PC-3 (cell line): ENCODE measurements around the gene SRGAP1. TPM values are rescaled to one million over a fixed set of nuclear protein-coding genes. Genes with fewer than 3 reads are reported as not detected.

ENCODE experiments used
- ATAC-seq: fragments of 200-7000 bp; cut with Tn5 transposase; 2 replicates; pipeline ENCODE4 v1.9.1; 2020; ENCODE audit warnings: mild to moderate bottlenecking, moderate library complexity
- BruUV-seq: library from RNA; stranded (reverse); fragments of 400-500 nt; replicated peaks from 2 replicates; lab custom pipeline; 2021; lab: Mats Ljungman, UMichigan
- CTCF ChIA-PET: fragments of 300-600 bp; sonication (Branson Sonifier 250); formaldehyde crosslinking; loops from one replicate; lab custom pipeline; 2022; ENCODE audit warnings: antibody characterized with exemption; lab: Charles Lee
- POLR2A ChIA-PET: fragments of 300-600 bp; sonication (Branson Sonifier 250); formaldehyde crosslinking; loops from one replicate; lab custom pipeline; 2022; ENCODE audit warnings: antibody characterized with exemption; ENCODE audit not compliant: unreplicated experiment; lab: Charles Lee
- DNase-seq: peaks from one replicate; pipeline ENCODE4 v3.0.0-alpha.2; 2015
- H2AFZ ChIP-seq: fragments of 300-600 bp; sonication (generic); 2 replicates; pipeline ENCODE4 v1.6.0; 2016; ENCODE audit warnings: antibody characterized with exemption, low read length
- H3F3A ChIP-seq: fragments of 300-600 bp; sonication (generic); one replicate; pipeline ENCODE4 v1.6.0; 2017; ENCODE audit warnings: antibody characterized with exemption, low read length, control low read depth, mild to moderate bottlenecking; ENCODE audit not compliant: unreplicated experiment
- H3K27ac ChIP-seq: fragments of 300-600 bp; sonication (generic); 2 replicates; pipeline ENCODE4 v1.5.1; 2016; ENCODE audit warnings: mild to moderate bottlenecking, low read length
- H3K27me3 ChIP-seq: fragments of 300-600 bp; sonication (generic); 2 replicates; pipeline ENCODE4 v1.6.1; 2016; ENCODE audit warnings: low read length, mixed read lengths
- H3K36me3 ChIP-seq: fragments of 300-600 bp; sonication (generic); 2 replicates; pipeline ENCODE4 v1.6.1; 2016; ENCODE audit warnings: low read depth, mixed run types, low read length, mixed read lengths
- H3K4me1 ChIP-seq: fragments of 300-600 bp; sonication (generic); 2 replicates; pipeline ENCODE4 v1.5.1; 2016; ENCODE audit warnings: low read length; ENCODE audit not compliant: insufficient read depth
- H3K4me2 ChIP-seq: fragments of 300-600 bp; sonication (generic); 2 replicates; pipeline ENCODE4 v1.6.0; 2016; ENCODE audit warnings: low read length
- H3K4me3 ChIP-seq: fragments of 300-600 bp; sonication (generic); 2 replicates; pipeline ENCODE4 v1.5.1; 2016; ENCODE audit warnings: mild to moderate bottlenecking, low read length, mixed read lengths
- H3K79me2 ChIP-seq: fragments of 300-600 bp; sonication (generic); 2 replicates; pipeline ENCODE4 v1.6.1; 2017; ENCODE audit warnings: low read length, mixed read lengths
- H3K9ac ChIP-seq: fragments of 300-600 bp; sonication (generic); 2 replicates; pipeline ENCODE4 v1.6.0; 2016; ENCODE audit warnings: mild to moderate bottlenecking, low read length
- H3K9me2 ChIP-seq: fragments of 300-600 bp; sonication (generic); replicated peaks from 2 replicates; pipeline ENCODE4 v1.6.1; 2016; ENCODE audit warnings: mixed run types, low read length, mixed read lengths
- H3K9me3 ChIP-seq: fragments of 300-600 bp; sonication (generic); 2 replicates; pipeline ENCODE4 v1.6.1; 2016; ENCODE audit warnings: low read length, mixed read lengths
- H4K20me1 ChIP-seq: fragments of 300-600 bp; sonication (generic); 2 replicates; pipeline ENCODE4 v1.6.1; 2016; ENCODE audit warnings: low read length, mixed read lengths
- CTCF ChIP-seq: fragments of 300-600 bp; sonication (generic); conservative IDR thresholded peaks from 2 replicates; pipeline ENCODE4 v1.5.1; 2017; ENCODE audit warnings: antibody characterized with exemption, low read depth, mild to moderate bottlenecking, low read length
- EZH2 ChIP-seq: fragments of 300-600 bp; sonication (generic); IDR thresholded peaks from one replicate; pipeline ENCODE4 v1.6.1; 2017; ENCODE audit warnings: antibody characterized with exemption, mild to moderate bottlenecking, low read length; ENCODE audit not compliant: unreplicated experiment
- EZH2phosphoT487 ChIP-seq: fragments of 300-600 bp; sonication (generic); IDR thresholded peaks from 2 replicates; pipeline ENCODE4 v1.6.1; 2018; ENCODE audit warnings: mild to moderate bottlenecking, antibody characterized with exemption, low read length, borderline replicate concordance
- intact Hi-C: fragments of 100-400 bp; cut with micrococcal nuclease; formaldehyde crosslinking; loops from 2 replicates; pipeline ENCODE4 v1.9.0; 2023
- total RNA-seq: library from RNA; depleted of rRNA; stranded (reverse); fragments of >200 nt; gene quantifications from 2 replicates; pipeline ENCODE4 v1.2.3, GENCODE V29; 2014

The SRGAP1 gene
- total RNA-seq, 1 experiment from 2014 or later: 11.0 TPM

GRCh38 chr12:64006211-64006825 lies 161.8 kb downstream of the SRGAP1 start:
- ATAC-seq (no peak), DNase-seq (no peak)
- Histone ChIP-seq H3K79me2 (peaks cover 22% of the 10 kb centered on the region), H3K4me3 (no peak overlapping the region), H3K27ac (no peak overlapping the region), H3K36me3 (peaks cover 11% of the 10 kb centered on the region), H3K4me2 (no peak overlapping the region), H3K9me2 (no peaks in the 10 kb centered on the region), H3K4me1 (peaks cover 42% of the 10 kb centered on the region), H3K27me3 (no peaks in the 10 kb centered on the region), H3K9me3 (no peaks in the 10 kb centered on the region), H3K9ac (no peak overlapping the region), H4K20me1 (no peaks in the 10 kb centered on the region), H2AFZ (no peak overlapping the region), H3F3A (no peaks in the 10 kb centered on the region)
- intact Hi-C loops: no loop called here
- TF ChIP-seq CTCF: no peak
- TF ChIP-seq EZH2: no peak
- TF ChIP-seq EZH2phosphoT487: no peak
- ChIA-PET CTCF (no interaction called here), POLR2A (no interaction called here)
- no TSS peak for BruUV-seq

GRCh38 chr12:64007853-64008252 lies 163.4 kb downstream of the SRGAP1 start:
- Histone ChIP-seq H3K79me2 (peaks cover 31% of the 10 kb centered on the region), H3K4me2 (0 out of 2 replicates have a peak overlapping the region, but pooled peaks have one; percentile 1), H3K27me3 (no peaks in the 10 kb centered on the region), H3K4me3 (no peak overlapping the region), H3K9me2 (no peaks in the 10 kb centered on the region), H3K27ac (peak overlapping the region; percentile 78), H2AFZ (no peak overlapping the region), H3F3A (no peaks in the 10 kb centered on the region), H3K9me3 (no peaks in the 10 kb centered on the region), H3K9ac (no peak overlapping the region), H3K36me3 (no peaks in the 10 kb centered on the region), H4K20me1 (no peaks in the 10 kb centered on the region), H3K4me1 (peaks cover 42% of the 10 kb centered on the region)
- TF ChIP-seq EZH2 (no peak), EZH2phosphoT487 (no peak), CTCF (no peak)
- DNase-seq (peak; percentile 66), ATAC-seq (peak; percentile 51)
- intact Hi-C loops: no loop called here
- BruUV-seq: no TSS peak
- POLR2A ChIA-PET: interaction anchor here (0.5 to 0.6 kb wide), 2 partner anchors 13 to 90 kb away, joined by 4 to 8 read pairs; no protein-coding TSS in a partner anchor
- CTCF ChIA-PET: no interaction called here

- Histone ChIP-seq H4K20me1 (no peaks in the 10 kb centered on the region), H3K4me3 (no peak overlapping the region), H3K27ac (peak overlapping the region; percentile 78), H3K9ac (no peak overlapping the region), H3K4me1 (peaks cover 42% of the 10 kb centered on the region), H3K79me2 (peaks cover 38% of the 10 kb centered on the region), H3K9me3 (no peaks in the 10 kb centered on the region), H3K27me3 (no peaks in the 10 kb centered on the region), H3F3A (no peaks in the 10 kb centered on the region), H2AFZ (no peak overlapping the region), H3K36me3 (no peaks in the 10 kb centered on the region; the same call in 1 of the 2 replicates), H3K4me2 (no peak overlapping the region), H3K9me2 (no peaks in the 10 kb centered on the region)
- no peak for DNase-seq
- intact Hi-C loops: no loop called here
- CTCF ChIA-PET: no interaction called here
- no peak for ATAC-seq
- no TSS peak for BruUV-seq
- no peak for TF ChIP-seq EZH2
- TF ChIP-seq CTCF: no peak
- TF ChIP-seq EZH2phosphoT487: no peak
- POLR2A ChIA-PET: interaction anchor here (0.5 kb wide), 1 partner anchor 89 kb away, joined by 8 read pairs; no protein-coding TSS in a partner anchor
Observed at GRCh38 chr12:64008596-64008995, 164.1 kb downstream of the SRGAP1 start.
